GM18505 (cell line): ENCODE results near the gene MYO1D.
A peak's percentile ranks its signal among the peaks of the same experiment; 100 is the strongest.

ENCODE experiments used
- ATAC-seq: cut with Tn5 transposase; IDR thresholded peaks from one replicate; pipeline ENCODE4 v1.9.1; 2021; ENCODE audit not compliant: unreplicated experiment
- POLR2A ChIP-seq: IDR thresholded peaks from 4 replicates; pipeline ENCODE4 v1.6.1; 2011; ENCODE audit warnings: borderline replicate concordance; ENCODE audit not compliant: insufficient read depth, insufficient read length; ENCODE audit errors: extremely low read depth

Gene MYO1D

DNA sequence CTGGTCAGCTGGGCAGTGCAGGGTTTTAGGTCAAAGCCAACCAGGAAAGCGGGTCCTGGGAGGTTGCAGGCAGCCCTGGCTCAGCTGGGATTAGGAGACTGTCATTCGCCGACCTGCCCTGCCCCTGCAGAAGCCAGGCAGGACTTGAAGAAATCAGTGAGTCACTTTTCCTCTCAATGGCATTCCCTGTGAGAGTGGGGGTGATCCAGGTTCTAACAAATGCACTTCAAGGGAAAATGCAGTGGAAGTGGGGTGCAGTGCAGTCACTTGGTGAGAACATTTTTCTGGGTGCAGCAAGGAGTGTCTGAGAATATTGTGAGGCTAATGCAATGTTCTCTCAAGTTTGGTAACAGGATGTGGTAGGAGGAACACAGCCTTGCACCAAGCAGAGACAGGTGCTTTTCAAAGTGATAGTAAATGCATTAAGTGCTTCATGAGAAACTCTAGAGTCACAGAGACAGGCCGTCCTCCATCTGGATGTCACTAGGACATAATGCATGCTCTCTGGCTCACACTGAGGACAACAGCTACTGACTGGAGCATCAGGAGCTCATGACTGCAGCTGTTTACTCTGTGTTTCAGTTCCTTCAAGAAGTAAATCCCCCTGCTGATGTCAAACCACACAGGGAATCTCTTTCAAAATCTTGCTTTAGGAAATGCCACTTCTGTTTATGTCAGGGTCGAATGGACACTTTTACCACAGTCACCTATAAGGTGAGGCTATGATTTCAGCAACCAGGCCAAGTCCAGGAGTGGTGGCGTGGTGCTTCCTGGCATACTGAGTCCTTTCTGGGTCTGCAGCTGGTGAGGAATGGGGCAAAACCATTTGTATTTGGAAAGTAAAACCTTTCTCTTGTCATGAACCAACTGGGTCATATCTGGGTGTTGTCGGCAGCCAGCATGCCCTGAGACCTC is 373.4 kb downstream of the MYO1D start:
- peak; percentile 79 for ATAC-seq
- TF ChIP-seq POLR2A, result no peak

DNA sequence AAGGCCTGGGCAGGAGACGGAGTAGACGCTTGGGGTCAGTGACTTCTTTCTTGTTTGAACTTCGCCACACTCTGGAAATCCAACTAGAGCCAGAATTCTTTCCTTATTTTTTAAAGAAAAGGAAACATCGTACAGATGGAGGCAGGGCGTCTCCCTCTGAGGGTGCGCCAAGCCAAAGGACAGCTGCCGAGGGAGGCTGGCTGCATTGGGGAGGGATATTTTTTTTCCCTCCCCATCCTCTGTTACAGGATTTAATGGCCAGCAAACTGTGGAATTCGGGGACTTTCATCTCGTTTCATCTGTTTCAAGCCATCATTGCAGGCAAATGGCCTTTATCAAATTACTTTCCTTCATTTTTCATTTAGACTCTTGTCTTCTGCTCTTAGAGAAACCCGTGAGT is 374.2 kb downstream of the MYO1D start:
- TF ChIP-seq POLR2A, result no peak
- no peak for ATAC-seq

DNA sequence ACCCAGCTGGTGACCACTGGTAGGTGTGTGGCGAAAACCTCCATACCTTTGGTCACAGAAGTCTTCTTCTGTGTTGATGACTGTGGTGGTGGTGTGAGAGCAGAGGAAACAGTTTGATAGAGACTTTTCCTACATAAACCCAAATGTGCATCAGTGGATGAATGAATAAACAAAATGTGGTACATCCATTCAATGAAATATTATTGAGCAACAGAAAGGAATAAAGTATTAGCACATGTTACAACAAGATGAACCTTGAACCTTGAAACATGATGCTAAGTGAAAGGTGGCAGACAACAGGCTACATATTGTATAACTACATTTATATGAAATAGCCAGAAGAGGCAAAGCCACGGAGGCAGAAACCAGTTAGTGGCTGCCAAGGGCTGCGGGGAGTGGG is 374.9 kb downstream of the MYO1D start:
- ATAC-seq, result no peak
- no peak for TF ChIP-seq POLR2A

DNA sequence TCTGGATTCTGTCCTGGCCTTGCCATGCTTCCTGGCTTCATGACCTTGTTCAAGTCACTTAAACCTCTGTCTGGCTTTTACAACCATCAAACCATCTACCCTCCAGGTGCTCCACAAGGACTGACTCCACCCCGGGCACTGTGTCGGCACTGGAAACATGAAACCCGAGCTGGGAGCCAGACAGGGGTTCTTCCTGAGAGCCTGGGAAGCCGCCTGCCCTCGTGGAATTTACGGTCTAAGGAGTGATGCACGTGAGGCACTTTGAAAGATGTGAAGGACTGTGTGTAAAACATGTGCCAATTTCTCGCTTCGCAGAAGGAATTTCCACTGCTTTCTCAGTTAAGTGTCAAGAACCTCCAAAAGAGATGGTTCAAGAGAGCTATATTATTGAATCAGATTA is 378.5 kb downstream of the MYO1D start:
- TF ChIP-seq POLR2A, result no peak
- ATAC-seq, result no peak

DNA sequence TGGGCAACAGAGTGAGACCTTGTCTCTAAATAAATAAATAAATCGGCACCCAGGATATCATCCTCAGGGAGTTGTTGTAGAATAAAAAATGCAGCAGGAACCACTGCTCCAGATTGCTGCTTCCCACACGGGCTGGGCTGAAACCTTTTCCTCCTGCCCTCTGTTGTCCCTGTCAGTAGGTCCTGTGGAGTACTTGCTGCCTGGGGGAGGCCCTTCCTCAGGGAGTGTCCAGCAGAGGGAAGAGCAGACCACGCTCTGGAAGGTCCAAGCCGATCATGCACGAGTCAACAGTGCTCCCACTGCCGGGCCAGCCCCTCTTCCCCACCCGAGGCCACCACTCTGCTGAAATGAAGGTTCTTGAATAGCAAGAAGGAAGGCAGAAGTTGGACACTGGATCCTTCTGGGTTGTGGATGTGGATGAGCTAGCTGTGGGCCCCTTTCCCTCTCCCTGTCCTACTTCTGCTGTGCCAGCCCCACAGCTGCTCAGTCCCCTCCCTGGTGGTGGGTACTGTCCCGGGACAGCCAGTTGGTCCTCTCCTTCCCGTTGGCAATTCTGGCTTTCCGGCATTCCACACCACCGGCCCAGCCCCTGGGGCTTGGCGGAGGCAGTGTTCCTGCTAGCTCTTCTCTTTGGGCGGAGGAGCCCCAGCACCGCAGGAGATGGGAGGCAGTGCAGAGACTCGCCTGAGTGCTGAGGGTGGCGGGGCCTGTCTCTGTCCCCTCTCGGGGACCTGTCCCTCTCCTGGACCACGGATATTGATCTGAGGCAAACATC is 379.3 kb downstream of the MYO1D start:
- ATAC-seq, result no peak
- TF ChIP-seq POLR2A, result no peak

DNA sequence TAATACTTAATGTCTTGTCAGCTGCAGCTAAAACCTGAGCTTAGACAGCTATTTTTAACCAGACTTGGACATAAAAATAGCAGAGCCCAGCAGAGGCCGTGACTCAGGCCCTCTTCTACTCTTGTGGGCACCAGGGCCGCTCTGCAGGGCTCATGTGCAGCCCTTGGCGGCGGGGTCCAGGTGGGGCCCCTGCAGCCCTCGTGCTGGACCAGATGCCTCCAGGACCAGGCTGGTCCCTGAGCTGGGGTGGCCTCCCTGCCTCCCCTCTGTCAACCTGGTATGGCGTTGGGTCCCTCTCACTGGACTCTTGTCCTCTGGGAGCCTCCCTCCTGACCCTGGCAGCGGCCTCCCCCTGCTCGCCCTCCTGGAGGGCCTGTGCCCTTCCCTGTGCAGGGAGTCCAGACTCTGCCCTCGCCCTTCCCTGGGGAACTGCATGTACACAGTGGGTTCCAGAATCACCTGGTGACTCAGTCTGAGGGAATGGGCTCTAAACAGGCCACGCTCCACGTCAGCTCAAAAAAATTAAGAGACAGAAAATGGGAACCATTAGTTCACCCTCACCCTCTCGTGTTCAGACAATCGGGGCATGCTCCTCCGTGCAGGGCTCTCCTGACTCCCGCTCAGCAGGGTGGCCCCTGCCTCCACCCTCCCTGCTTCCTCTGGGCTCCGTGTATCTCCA is 380.4 kb downstream of the MYO1D start:
- no peak for TF ChIP-seq POLR2A
- ATAC-seq, result no peak

DNA sequence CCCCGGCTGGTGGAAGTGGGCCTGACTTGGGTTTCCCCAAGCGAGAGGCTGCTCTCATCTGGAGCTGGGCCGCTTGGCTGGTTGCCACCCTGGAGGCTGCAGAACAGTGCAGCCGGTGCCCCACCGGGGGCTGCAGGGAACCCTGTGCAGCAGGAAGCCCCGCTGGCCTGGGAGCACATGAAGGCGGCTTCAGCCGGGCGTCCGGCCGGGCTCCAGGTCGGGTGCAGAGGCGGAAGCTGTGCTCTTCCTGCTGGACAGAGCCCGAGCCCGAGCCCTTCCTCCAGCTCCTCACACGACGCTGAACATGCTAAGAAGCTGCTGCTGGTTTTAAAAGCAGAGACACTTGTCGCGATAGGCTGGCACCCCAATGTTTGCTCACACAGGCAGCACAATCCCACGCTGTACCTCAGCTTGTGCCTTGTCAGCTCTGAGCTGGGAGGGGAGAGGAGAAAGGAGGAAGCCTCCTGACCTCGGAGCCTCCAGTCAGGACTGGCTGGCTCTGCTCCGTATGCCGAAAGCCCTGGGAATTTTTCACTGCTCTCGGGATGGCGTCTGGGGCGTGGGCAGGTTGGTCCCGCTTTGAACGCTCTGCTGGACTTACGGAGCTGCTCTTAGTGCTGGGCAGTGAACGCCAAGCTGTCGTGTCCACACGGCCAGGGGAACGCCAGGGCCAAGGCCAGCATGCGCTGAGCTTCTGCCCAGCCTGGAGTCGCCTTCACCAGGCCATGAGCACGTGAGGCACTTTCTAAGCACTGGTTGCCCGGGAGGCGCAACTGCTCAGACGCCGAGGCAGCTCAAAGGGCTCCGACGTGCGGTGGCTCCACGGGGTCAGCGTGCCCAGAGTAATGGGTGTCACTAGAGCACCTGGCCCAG is 381.3 kb downstream of the MYO1D start:
- ATAC-seq, result no peak
- no peak for TF ChIP-seq POLR2A

DNA sequence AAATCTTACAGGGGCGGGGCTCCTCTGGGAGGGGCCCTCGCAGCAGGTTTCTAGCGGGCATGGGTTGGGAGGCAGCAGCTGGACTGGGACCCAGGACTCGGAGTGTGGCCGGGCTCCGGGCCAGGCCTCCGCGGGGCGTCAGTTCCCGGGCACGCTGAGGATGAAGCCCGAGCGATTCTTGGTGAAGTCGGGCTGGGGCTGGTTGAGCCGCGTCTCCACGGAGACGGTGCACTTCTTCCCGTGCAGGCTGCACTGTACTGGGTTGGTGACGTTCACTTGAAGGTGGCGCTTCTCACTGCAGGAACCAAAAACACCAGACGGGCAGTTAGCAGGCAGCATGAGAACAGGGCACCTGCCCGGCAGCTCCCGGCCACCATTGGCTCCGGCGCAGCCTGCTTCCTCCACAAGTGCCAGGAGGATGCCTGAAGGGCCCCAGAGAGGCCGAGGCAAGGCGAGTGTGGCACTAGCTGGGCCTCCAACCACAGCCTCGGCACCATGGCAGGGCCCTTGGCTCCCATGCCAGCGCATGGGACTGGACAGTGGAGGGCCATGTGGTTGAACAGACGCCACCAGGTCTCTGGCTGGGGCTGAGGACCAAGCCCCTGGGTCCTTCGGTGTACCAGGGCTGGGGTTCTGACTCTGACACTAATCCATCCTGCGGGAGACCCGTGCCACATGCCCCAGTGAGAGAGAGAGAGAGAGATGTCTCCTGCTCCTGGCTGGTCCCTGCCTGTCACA is 382.1 kb downstream of the MYO1D start:
- ATAC-seq, result no peak
- TF ChIP-seq POLR2A, result no peak

DNA sequence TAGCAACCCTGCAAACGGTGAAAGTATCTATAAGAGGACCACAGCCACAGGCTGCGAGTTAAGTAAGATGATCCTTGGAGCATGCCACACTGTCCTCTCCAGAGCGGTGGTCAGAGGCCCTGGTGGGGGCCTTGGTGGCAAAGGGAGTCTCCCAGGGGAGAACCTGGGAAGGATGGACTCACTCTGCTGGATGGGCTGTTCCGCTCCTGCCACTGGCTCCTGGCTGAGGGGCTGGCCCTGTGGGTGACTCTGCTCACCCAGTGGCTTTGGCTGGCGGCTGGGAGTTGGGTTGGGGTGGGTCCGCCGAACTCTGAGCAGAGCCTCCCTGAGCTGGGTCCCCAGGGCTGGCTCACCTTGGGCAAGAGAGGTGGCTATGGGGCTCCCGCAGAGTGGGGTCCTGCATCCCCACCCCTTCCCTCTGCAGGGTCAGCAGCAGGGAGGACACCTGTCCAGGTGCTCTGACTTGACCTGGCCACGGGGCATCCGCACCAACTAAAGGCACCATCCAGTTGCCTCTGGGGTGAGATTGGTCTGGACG is 382.9 kb downstream of the MYO1D start:
- no peak for ATAC-seq
- no peak for TF ChIP-seq POLR2A

DNA sequence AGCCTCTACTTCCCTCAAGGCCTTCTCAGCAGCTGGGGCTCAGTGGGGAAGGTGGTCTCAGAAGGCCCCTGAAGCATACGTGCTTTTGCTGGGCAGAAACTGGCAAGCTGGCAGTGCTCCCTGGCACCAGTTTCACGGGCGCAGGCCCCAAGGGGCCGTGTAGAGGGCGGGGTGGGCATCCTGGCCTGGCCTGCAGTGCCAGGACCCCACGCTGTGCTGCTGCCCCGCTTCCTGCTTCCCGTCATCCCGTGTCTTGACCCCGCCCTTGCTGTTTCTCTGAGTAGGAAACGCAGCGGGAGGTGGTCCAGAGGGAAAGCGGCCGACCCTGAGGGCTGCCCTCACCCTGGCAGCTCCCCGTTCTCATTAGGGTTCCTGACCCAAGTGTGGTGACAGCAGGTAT is 383.4 kb downstream of the MYO1D start:
- ATAC-seq, result no peak
- no peak for TF ChIP-seq POLR2A

DNA sequence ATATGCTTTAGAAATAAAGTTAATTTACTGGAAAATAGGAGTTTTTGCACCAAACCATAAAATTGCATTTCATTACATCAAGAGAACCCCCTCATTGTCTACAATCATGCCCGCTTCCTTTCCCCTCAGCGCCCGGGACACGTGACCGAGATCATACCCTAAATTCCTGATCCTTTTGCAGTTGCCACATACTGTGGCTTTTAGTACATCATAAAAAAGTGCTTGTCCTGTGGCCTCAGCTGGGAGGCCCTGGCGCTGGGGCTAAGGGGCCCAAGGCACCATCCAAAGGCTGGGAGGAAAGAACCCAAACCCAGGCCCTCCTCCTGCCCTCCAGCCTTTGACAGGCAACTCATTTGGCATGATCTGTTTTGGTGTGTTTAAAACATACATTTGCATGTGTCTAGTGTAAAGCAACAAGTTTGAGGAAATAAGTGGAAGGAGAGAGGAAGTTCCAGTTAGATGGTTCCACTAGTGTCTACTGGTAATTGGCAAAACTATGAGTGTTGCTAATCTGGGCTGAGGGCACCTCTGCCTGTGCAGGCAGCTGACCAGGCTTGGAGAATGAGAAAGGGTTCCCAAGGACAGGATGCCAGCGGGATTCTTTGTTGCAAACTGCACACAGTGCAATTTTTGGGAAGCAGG is 384.2 kb downstream of the MYO1D start:
- no peak for ATAC-seq
- TF ChIP-seq POLR2A, result no peak
